Measurements from ENCODE around the gene RNPEPL1.
A peak's percentile ranks its signal among the peaks of the same experiment; 100 is the strongest.
"Not testable (repeated sequence)": the region's sequence is repeated elsewhere in the genome, so short reads cannot be mapped to it uniquely, and the experiment has no call there.

Gene RNPEPL1

DNA sequence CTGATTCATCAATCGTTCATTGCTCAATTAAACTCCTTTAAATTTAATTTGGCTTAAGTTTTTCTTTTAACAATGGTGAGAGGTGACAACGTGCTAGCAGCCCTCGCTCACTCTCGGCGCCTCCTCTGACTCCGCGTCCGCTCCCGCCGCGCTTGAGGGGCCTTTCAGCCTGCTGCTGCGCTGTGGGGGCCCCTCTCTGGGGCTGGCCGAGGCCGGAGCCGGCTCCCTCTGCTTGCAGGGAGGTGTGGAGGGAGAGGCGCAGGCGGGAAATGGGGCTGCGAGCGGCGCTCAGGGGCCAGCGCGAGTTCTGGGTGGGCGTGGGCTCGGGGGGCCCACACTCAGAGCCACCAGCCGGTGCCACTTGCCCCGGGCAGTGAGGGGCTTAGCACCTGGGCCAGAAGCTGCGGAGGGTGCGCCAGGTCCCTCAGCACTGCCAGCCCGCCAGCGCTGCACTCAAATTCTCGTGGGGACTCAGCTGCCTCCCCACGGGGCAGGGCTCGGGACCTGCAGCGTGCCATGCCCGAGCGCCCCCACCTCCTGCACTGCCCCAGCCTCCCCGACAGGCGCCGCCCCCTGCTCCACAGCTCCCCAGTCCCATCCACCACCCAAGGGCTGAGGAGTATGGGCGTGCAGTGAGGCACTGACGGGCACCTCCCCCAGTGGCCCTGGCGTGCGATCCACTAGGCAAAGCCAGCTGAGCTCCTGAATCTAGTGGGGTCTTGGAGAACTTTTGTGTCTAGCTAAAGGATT lies 30.1 kb upstream of the RNPEPL1 start:
- no peak for DNase-seq (ENCODE audit: low read depth, low spot score)

DNA sequence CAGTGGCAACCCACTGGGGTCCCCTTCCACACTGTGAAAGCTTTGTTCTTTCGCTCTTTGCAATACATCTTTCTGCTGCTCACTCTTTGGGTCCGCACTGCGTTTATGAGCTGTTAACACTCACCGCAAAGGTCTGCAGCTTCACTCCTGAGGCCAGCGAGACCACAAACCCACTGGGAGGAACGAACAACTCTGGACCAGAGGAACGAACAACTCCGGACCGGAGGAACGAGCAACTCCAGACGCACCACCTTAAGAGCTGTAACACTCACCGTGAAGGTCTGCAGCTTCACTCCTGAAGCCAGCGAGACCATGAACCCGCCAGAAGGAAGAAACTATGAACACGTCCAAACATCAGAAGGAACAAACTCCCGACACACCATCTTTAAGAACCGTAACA lies 29.2 kb upstream of the RNPEPL1 start:
- not testable (repeated sequence) for DNase-seq (ENCODE audit: low read depth, low spot score)

DNA sequence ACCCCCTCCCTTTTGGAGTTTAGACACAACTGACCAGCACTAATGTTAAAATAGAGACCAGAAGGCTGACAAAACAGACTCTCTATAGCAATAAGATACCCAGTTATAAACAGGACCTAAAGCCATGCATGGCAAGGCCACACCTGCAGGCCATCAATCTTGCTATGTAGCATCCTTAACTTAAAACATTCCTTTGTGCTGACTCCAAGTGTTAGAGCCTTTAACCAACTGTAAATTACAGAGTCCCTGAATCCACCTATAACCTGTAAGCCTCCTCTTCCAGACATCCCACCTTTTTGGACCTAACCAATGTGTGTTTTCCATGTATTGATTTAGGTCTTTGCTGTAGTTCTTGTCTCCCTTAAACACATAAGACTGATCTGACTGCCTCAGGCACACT lies 28.4 kb upstream of the RNPEPL1 start:
- DNase-seq (ENCODE audit: low read depth, low spot score): no peak

DNA sequence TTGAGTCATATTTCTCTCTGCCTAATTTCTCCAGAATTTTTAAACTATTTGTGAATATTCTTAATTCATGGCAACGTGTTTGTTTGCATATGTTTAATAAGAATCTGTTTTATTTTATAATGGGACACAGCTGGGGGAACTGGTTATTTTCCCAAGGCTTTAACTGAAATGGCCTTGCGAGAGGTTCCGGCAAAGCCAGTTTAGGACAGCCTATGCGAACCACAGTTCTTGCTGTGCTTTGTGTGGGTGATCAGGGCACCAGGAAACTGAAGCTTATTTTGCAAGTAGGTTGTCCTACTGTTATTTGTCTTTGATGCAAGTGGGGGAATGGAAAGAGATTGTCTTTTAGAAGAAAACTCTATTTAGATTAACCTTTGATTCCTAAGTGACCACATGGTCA lies 17.0 kb upstream of the RNPEPL1 start:
- no peak for DNase-seq (ENCODE audit: low read depth, low spot score)

DNA sequence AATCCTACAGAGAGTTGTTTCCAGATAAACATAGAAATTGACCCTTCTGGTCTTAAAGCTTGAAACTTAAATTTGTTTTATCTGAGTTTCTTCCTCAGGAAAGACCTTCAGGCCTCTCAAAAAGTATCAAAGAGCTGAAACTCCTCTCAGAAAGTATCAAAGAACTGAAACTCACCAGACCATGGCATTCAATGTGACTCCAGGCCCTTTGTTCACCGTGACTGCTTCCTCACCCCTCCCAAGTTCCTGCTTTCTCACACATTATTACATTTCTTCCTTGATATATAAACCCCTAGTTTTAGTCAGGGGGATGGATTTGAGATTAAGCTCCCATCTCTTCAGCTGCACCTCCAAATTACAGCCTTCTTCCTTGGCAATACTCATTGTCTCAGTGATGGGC lies 16.5 kb upstream of the RNPEPL1 start:
- no peak for DNase-seq (ENCODE audit: low read depth, low spot score)

DNA sequence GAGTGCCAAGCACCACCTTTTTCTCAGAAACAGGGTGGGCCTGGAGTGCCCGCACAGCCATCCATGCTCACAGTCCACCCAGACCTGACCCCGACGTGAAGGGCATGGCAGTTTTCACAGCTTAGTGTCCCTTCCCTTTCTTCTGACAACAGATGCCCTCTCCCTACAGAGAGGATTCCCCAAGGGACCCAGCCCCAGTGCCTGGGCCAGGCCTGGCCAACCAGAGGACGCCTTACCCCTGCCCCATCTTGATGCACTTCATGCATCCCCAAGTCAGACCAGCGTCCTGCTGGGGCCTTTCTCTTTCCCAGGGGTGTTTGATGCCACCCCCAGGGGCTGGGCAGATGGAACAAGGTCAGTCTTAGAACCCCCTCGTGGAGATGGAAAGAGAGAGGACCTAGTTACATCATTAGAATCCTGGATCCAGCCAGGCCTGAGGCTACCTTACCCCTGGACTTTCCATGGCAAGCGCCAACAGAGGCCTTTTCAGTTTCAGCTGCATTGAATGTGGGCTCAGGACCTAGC lies 14.3 kb upstream of the RNPEPL1 start:
- no peak for DNase-seq (ENCODE audit: low read depth, low spot score)

DNA sequence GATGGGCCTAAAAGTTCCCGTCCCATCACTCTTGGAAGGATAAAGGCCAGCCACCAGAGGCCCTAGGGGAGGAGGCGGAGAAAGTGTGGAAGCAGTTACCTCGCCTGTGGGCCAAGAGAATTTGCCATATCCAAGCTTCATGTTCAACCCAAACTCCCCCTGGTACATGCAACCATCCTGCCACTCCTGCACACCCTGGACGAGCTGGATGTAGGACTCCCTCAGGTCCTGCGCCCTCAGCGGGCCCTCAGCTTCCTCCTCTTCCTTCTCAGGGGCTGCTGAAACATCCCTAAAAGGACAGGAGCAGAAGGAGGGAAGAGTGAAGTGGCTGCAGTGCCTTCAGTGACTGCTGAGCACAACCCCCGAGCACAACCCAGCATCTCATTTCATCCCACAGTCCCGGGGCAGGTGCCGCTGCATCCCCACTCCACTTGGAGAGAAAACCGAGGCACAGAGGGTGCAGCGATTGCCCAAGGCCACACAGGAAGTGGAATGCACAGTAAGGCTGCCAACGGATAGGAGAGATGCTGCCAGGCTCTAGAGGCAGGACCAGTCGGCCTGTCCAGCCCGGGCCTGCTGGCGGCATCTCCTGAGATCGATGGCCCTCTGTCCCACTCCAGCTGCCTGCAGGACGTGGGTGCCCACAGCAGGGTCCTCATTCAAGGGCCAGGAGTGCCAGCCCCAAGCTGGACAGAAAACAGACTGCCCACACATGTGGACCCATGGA lies 13.4 kb upstream of the RNPEPL1 start:
- no peak for DNase-seq (ENCODE audit: low read depth, low spot score)

DNA sequence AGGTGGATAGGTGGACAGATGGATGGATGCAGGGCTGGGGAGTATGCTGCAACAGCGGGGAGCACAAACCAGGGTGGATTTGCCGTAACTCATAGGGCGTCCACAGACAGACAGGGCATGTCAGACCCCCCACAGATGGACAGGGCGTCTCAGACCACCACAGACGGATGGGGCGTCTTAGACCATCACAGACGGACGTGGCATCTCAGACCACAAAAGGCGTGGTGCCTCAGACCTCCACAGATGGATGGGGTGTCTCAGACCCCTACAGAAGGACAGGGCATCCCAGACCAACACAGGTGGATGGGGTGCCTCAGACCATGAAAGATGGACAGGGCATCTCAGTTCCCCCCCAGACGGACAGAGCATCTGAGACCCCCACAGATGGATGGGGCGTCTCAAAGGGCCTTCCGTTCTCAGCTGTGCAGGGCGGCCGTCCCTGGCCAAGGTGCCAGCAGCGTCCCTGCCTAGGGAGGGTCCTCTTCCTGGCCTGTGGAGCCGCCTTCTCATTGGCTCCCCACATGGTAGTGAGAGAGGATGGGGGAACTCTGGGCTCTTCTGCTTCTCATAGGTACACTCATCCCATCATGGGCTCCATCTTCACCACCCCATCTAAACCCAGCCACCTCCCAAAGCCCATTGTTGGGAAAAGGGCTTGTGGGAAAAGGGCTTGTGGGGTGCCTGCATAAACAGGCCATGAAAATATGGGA lies 12.6 kb upstream of the RNPEPL1 start:
- no peak for DNase-seq (ENCODE audit: low read depth, low spot score)

DNA sequence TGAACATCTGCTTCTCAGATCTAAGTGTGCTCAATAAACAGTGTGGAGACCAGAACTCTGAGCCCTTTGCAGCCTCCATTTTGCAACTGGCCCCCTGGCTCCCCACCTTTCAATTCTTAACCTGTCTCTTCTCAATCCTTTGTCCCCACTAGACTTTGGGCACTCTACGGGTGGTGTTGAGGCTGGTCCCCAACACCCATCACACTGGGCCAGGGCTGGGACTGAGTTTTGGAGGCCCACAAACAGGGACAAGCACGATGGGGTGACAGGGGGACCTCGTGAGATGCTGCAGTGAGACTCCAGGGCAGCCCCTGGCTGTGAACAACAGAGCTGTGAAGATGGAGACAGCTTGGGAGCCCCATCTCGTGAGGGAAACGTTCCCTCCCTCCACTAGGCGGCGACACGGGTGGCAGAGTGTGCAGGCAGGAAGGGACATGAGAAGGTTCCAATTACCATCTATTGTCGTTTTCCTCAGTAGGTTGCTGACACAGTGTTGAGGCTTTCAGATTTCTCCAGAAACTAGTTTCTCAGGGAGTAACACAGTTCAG lies 11.7 kb upstream of the RNPEPL1 start:
- DNase-seq (ENCODE audit: low read depth, low spot score): peak; percentile 54

DNA sequence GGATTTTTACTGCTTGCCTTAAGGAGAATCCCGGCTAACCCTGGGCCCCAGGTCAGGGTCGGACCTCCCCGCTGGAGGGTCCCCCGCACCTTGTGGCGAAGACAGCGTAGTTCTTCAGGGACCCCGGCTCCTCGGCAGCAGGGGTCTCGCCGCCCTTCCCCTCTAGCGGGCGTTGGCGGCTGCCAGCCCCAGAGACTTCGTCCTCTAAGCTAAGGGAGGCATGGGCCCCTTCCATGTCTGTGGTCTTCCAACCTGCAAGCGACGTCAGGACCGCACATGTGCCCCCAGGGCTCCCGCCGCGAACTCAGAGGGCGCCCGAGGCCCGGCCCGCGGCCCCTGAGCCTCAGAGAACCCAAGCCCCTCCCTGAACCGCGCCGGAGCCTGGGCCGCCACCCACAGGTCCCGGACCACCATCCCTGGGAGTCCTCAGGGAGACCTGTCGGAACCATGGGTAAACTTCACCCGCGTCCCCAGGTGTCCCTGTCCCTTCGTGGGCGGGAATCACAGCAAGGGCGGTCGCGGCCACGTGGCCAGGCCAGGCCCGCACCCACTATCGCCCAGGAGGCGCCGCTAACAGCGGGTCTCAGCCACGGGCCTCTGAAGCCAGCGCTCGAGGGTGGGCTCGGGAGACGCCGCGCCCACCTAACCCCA lies 11.1 kb upstream of the RNPEPL1 start:
- DNase-seq (ENCODE audit: low read depth, low spot score): no peak

DNA sequence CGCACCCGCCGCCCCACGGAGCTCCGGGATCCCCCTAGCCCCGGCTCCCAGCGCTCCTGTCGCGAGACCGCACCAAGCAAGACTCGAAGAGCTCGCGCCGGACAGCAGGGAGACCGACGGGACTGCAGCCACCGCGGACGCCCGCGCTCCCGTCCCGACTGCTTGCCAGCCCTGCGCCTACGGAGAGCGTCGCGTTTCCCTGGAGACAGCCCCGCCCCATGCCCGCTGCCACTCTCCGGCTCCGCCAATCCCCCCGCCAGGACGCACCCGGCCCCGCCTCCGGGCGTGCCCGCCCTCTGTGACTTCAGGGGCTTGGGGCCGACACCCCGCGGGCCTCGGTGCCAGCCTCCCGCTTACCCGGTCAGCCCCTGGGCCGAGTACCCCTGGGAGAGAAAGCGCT lies 10.5 kb upstream of the RNPEPL1 start, which contains the start of gene ANKMY1:
TSS of gene ANKMY1 (minus strand) at position 181 of the 400 bp plus-strand sequence. CDS start 653 bp downstream, outside the sequence.
- DNase-seq (ENCODE audit: low read depth, low spot score): no peak

DNA sequence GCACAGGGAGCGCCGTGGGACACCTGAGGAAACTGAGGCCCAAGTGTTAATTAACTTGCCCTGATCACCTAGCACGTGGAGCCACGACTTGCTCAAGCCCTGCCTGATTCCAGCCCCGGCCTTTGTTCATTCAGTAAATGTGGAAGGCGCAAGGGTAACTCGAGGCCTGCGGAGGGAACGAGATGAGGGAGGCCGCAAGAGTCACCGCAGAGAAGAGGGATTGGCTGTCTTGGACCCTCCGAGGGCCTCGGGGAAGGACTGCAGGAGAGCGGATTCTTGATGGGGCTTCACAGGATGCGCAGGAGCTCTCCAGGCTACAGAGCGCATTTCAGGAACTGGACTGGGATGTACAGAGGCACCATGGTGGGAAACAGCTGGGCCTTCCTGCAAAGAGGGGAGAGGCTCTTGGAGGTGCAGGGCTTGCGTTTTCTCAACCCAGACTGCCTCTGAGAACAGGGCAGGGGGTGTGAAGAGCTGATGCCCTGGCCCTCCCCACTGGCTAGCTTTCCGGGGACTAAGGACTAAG lies 10.0 kb upstream of the RNPEPL1 start:
- no peak for DNase-seq (ENCODE audit: low read depth, low spot score)

DNA sequence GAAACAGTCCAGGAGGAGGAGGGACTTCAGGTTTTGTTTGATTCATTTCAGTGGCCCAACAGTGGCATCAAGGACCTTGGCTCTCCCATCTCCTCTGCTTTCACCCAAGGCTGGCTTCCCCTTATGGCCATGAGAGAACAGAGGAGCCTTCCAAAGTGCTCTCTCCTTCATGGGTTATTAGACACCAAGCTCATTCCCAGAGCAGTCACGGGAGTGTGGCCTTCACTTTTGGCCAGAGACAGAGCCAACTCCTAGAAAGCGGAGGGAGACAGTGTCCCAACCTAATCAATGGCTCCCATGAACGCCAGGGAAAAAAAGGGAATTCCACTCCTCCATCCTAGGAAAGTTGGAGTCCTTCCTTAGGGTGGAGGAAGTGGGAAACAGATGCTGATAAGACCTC lies 9.0 kb upstream of the RNPEPL1 start:
- no peak for DNase-seq (ENCODE audit: low read depth, low spot score)

DNA sequence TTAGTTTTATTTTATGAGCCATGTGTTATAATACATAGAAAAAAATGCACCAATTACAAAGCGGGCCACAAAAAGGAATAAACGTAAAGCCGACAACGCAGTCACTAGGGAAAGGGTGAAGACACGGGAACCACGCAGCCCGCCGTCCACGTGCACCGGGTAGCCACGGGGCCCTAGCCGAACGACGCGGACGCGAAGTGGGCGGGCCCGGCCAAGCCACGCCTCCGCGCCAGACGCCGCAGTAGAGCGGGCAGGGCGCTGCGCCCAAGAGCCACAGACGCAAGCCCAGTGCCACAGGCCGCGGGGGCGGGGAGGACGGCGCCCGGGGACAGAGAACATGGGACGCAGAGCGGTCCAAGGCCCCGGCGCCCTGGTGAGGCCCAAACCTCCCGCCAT lies 8.2 kb upstream of the RNPEPL1 start, which contains the start of gene DUSP28:
TSS of gene DUSP28 (plus strand) at position 274 of the 396 bp plus-strand sequence. CDS start 328 bp downstream, outside the sequence.
- peak; percentile 78 for DNase-seq (ENCODE audit: low read depth, low spot score)

DNA sequence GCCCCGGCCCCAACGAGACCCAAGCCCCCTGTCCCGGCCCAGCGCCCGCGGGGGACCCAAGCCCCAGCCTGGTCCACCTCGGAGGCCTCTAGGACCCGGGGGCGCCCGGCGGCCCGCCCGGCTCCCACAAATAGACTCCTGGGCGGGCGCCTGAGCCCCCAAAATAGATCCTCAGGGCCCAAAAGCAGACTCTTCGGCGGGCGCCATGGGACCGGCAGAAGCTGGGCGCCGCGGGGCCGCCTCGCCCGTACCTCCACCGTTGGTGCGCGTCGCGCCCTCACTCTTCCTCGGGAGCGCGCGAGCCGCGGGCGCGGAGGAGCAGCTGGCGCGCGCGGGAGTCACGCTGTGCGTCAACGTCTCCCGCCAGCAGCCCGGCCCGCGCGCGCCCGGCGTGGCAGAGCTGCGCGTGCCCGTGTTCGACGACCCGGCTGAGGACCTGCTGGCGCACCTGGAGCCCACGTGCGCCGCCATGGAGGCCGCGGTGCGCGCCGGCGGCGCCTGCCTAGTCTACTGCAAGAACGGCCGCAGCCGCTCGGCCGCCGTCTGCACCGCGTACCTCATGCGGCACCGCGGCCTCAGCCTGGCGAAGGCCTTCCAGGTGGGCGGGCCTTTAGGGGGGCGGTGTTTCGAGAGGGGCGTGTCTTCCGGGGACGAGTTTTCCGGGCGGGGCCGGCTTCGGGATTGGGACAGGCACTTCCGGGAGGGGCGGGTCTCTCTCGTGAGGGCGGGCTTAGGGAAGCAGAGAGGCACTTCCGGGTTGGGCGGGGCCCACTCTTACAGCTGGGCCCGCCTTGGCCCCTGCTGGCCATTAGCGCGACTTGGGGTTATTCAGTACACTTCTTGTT lies 7.6 kb upstream of the RNPEPL1 start:
- DNase-seq (ENCODE audit: low read depth, low spot score): peak; percentile 100

DNA sequence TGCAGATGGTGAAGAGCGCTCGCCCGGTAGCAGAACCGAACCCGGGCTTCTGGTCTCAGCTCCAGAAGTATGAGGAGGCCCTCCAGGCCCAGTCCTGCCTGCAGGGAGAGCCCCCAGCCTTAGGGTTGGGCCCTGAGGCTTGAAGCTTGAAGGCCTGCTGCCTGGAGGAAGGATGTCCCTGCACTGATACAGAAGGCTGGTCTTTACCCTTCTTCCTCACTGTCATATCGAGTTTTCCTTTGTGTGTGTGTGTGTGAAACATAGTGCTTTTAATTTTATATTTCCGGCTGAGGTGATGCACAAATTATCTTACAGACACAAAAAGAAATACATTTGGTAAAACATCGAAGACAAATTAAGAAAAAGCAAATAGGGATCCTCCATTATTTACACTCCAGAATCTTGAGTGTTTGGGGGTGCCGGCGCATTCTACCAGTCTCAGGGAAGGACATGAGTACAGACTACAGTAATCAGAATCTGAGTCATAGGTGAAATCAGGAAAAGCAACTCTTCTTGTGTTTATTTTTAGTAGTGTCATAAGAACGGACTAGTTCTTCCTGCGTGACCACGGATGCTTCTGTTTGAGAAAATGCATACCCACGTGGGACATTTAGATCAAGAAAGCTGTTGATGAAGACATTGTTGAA lies 6.8 kb upstream of the RNPEPL1 start:
- DNase-seq (ENCODE audit: low read depth, low spot score): no peak

DNA sequence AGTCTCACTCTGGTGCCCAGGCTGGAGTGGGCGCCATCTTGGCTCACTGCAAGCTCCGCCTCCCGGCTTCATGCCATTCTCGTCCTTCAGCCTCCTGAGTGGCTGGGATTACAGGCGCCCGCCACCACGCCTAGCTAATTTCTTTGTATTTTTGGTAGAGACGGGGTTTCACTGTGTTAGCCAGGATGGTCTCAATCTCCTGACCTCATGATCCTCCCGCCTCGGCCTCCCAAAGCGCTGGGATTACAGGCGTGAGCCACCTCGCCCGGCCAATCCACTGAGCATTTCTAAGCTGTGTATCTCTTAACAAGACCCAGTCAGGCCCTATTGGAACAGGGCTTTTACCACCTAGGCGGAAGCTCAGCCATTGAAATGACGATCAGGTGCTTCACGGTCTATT lies 5.1 kb upstream of the RNPEPL1 start:
- not testable (repeated sequence) for DNase-seq (ENCODE audit: low read depth, low spot score)

DNA sequence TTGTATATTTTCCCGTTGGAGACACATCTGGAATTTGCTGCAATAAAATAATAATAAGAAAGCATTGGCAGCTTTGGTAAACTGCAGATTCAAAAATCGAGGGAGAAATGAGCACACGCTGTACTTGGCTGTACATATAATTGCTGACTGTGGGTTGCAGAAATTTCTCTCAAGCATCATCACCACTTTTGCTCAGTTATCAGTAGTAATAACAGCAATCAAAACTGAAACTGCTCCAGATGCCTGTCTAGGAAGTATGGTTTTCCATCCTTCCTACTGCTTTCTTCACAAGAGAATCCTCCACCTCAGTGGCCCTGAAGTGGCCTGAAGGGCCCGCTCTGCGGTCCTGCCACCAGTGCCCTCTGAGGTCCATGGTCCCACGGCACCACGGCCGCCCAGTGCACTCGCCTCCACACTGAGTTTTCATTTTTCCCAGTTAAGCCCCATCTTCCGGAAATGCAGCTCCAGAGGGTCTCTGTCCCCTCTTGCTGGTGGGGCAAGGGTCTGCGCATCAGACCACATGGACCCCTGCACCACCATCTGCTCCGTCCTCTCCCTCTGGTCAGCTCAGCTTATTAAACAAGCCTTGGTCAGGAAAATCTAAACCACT lies 4.2 kb upstream of the RNPEPL1 start:
- DNase-seq (ENCODE audit: low read depth, low spot score): no peak

Data from activated CD4-positive, CD25-positive, alpha-beta regulatory T cell treated with anti-CD3 and anti-CD28 coated beads, Interleukin-2, amount 50 U/mL, for 16 hours (primary cell).